G401.6 (cell line): ENCODE measurements around the gene CRACR2B.

Experiments
- FAIRE-seq: peaks from 2 replicates; lab custom pipeline; 2012; peaks lifted over from hg19 to GRCh38; lab: Jason Lieb, UNC

The CRACR2B gene

GRCh38 chr11:811446-812245 lies 16.1 kb upstream of the CRACR2B start:
- no peak for FAIRE-seq

GRCh38 chr11:812390-812789 lies 15.3 kb upstream of the CRACR2B start:
- no peak for FAIRE-seq

GRCh38 chr11:813072-813455 lies 14.7 kb upstream of the CRACR2B start:
- no peak for FAIRE-seq

GRCh38 chr11:813456-814096 lies 14.1 kb upstream of the CRACR2B start:
- no peak for FAIRE-seq

- no peak for FAIRE-seq
Measured at GRCh38 chr11:815675-816432, 11.9 kb upstream of the CRACR2B start.

- FAIRE-seq = peak; percentile 96
Measured at GRCh38 chr11:816433-816779, 11.3 kb upstream of the CRACR2B start.

- peak; percentile 64 for FAIRE-seq
Measured at GRCh38 chr11:818396-819128, 9.2 kb upstream of the CRACR2B start, which contains the start of gene PNPLA2. Gene PNPLA2 (plus strand): TSS chr11:818914. CDS start chr11:819719, 805 bp downstream.

GRCh38 chr11:819129-819931 lies 8.4 kb upstream of the CRACR2B start:
- no peak for FAIRE-seq

GRCh38 chr11:819943-820649 lies 7.6 kb upstream of the CRACR2B start:
- FAIRE-seq = peak; percentile 88

GRCh38 chr11:820655-821511 lies 6.8 kb upstream of the CRACR2B start:
- no peak for FAIRE-seq

GRCh38 chr11:821512-822371 lies 6.0 kb upstream of the CRACR2B start:
- no peak for FAIRE-seq

GRCh38 chr11:823441-824291 lies 4.1 kb upstream of the CRACR2B start:
- FAIRE-seq = no peak

- no peak for FAIRE-seq
Measured at GRCh38 chr11:824292-824880, 3.3 kb upstream of the CRACR2B start.

GRCh38 chr11:824942-825341 lies 2.8 kb upstream of the CRACR2B start:
- FAIRE-seq = no peak

GRCh38 chr11:825366-826226 lies 2.1 kb upstream of the CRACR2B start:
- FAIRE-seq = no peak

GRCh38 chr11:826227-826621 lies 1.5 kb upstream of the CRACR2B start:
- no peak for FAIRE-seq

GRCh38 chr11:826836-827145 lies 928 bp upstream of the CRACR2B start:
- no peak for FAIRE-seq
